ENCODE measurements around the gene ARMH1. TPM values are rescaled to one million over a fixed set of nuclear protein-coding genes. Genes with fewer than 3 reads are reported as not detected.

The ARMH1 gene
- polyA plus RNA-seq, 1 of the 3 experiments (the other 2 are of a cell fraction), result 6.6 TPM

- TF ChIP-seq USF2 (IDR thresholded peaks at IDR 0.05; ENCODE audit: borderline replicate concordance, low read depth, low read length), result no peak
- peak; percentile 35; the same call in 1 of the 2 replicates for TF ChIP-seq GABPA (IDR thresholded peaks at IDR 0.05; ENCODE audit: low read depth)
- no peak for TF ChIP-seq USF1 (IDR thresholded peaks at IDR 0.05; ENCODE audit: borderline replicate concordance, low read depth)
- peak; percentile 54 for TF ChIP-seq RAD21 (IDR thresholded peaks at IDR 0.05; ENCODE audit: low read length)
- 0 out of 2 replicates have a peak, but pooled peaks have one; percentile 23 for TF ChIP-seq RFX5 (IDR thresholded peaks at IDR 0.05; ENCODE audit: low read length)
- peak; percentile 54 for TF ChIP-seq JUND (IDR thresholded peaks at IDR 0.05)
- peak; percentile 30 for TF ChIP-seq NFIC (IDR thresholded peaks at IDR 0.05; ENCODE audit: borderline replicate concordance)
- peak; percentile 94 for TF ChIP-seq MAX (IDR thresholded peaks at IDR 0.05; ENCODE audit: low read depth)
- TF ChIP-seq RXRA (IDR thresholded peaks at IDR 0.05; ENCODE audit: borderline replicate concordance, low read depth), result 0 out of 2 replicates have a peak, but pooled peaks have one; percentile 11
- peak; percentile 26 for TF ChIP-seq CHD2 (IDR thresholded peaks at IDR 0.05; ENCODE audit: low read length, partially characterized antibody)
- peak; percentile 51 for TF ChIP-seq SMC3 (IDR thresholded peaks at IDR 0.05; ENCODE audit: low read depth, low read length)
These were observed 56.4 kb downstream of the ARMH1 start, which contains the start of gene RNU5D-1 (continued) for GRCh38 chr1:44730741-44731512.

- TF ChIP-seq USF1 (IDR thresholded peaks at IDR 0.05; ENCODE audit: borderline replicate concordance, low read depth) (peak; percentile 63; the same call in 1 of the 2 replicates), NFIC (IDR thresholded peaks at IDR 0.05; ENCODE audit: borderline replicate concordance) (peak; percentile 30; the same call in 1 of the 2 replicates), FOXM1 (IDR thresholded peaks at IDR 0.05; ENCODE audit: low read depth) (no peak)
- DNase-seq, result no peak
- no peaks in the 10 kb centered on the region for H3K4me1 ChIP-seq (ENCODE audit: control insufficient read depth in 1 of 2, insufficient read depth in 2 of 2, low read depth in 1 of 2, low read length in 1 of 2)
- H3K27me3 ChIP-seq (ENCODE audit: insufficient read depth), result no peaks in the 10 kb centered on the region
- H3K79me2 ChIP-seq (ENCODE audit: insufficient read depth), result no peaks in the 10 kb centered on the region
- H3K9me3 ChIP-seq, result no peaks in the 10 kb centered on the region
- no peak overlapping the region for H3K27ac ChIP-seq (ENCODE audit: low read depth in 2 of 2, low read length in 1 of 2)
- no peaks in the 10 kb centered on the region for H3K36me3 ChIP-seq (replicated peaks in 1 of 2; ENCODE audit: control insufficient read depth in 1 of 2, insufficient read depth in 2 of 2, low read length in 1 of 2)
- no peak overlapping the region; the same call in 1 of the 2 replicates for H2AFZ ChIP-seq (ENCODE audit: low read depth)
- ChIA-PET POLR2A (no interaction called here), CTCF (interaction anchor here (0.6 kb wide), 1 partner anchor 237 kb away, joined by 4 read pairs; no protein-coding TSS in a partner anchor)
- H3K4me3 ChIP-seq (ENCODE audit: low read depth in 2 of 2, low read length in 1 of 2), result no peak overlapping the region
- no peaks in the 10 kb centered on the region for H3K9me2 ChIP-seq
- WGBS (ENCODE audit: low lambda C conversion rate), result 76% methylated on average over 1 of the region's 1 CpG
- no peaks in the 10 kb centered on the region for H4K20me1 ChIP-seq (ENCODE audit: insufficient read depth)
- H3F3A ChIP-seq (replicated peaks; ENCODE audit: insufficient read depth), result peaks cover 35% of the 10 kb centered on the region
- no peak overlapping the region for H3K4me2 ChIP-seq
- H3K9ac ChIP-seq, result no peak overlapping the region
These were observed 58.9 kb downstream of the ARMH1 start for GRCh38 chr1:44733365-44733764.
